HG02973 (cell line): ENCODE measurements around the gene SEL1L.
A peak's percentile ranks its signal among the peaks of the same experiment; 100 is the strongest.
"Not testable (repeated sequence)": the region's sequence is repeated elsewhere in the genome, so short reads cannot be mapped to it uniquely, and the experiment has no call there.

ENCODE experiments used
- ATAC-seq: cut with Tn5 transposase; IDR thresholded peaks from one replicate; pipeline ENCODE4 v1.9.1; 2021; ENCODE audit warnings: moderate library complexity; ENCODE audit not compliant: unreplicated experiment

The SEL1L gene

GRCh38 chr14:81476816-81477215 is 56.8 kb downstream of the SEL1L start:
- no peak for ATAC-seq

GRCh38 chr14:81474685-81475324 is 58.8 kb downstream of the SEL1L start:
- no peak for ATAC-seq

- ATAC-seq = peak; percentile 58
Observed at GRCh38 chr14:81474148-81474492, 59.5 kb downstream of the SEL1L start.

- peak; percentile 30 for ATAC-seq
Observed at GRCh38 chr14:81473456-81474147, 60.1 kb downstream of the SEL1L start.

GRCh38 chr14:81472096-81472800 is 61.4 kb downstream of the SEL1L start:
- ATAC-seq = no peak

- ATAC-seq = peak; percentile 31
Observed at GRCh38 chr14:81471062-81471461, 62.6 kb downstream of the SEL1L start.

GRCh38 chr14:81470557-81470826 is 63.2 kb downstream of the SEL1L start:
- ATAC-seq = peak; percentile 11

- ATAC-seq = no peak
Observed at GRCh38 chr14:81466854-81467253, 66.8 kb downstream of the SEL1L start.

- no peak for ATAC-seq
Observed at GRCh38 chr14:81465507-81466228, 68.0 kb downstream of the SEL1L start.

- ATAC-seq = not testable (repeated sequence)
Observed at GRCh38 chr14:81465003-81465392, 68.7 kb downstream of the SEL1L start.

GRCh38 chr14:81464253-81465002 is 69.2 kb downstream of the SEL1L start:
- peak; percentile 59 for ATAC-seq

GRCh38 chr14:81462356-81462755 is 71.3 kb downstream of the SEL1L start:
- not testable (repeated sequence) for ATAC-seq

- ATAC-seq = no peak
Observed at GRCh38 chr14:81459912-81460311, 73.7 kb downstream of the SEL1L start.

- no peak for ATAC-seq
Observed at GRCh38 chr14:81458352-81458751, 75.3 kb downstream of the SEL1L start.

- ATAC-seq = no peak
Observed at GRCh38 chr14:81455390-81455789, 78.3 kb downstream of the SEL1L start.

GRCh38 chr14:81454572-81455218 is 79.0 kb downstream of the SEL1L start:
- ATAC-seq = peak; percentile 68

GRCh38 chr14:81453166-81453766 is 80.4 kb downstream of the SEL1L start:
- ATAC-seq = peak; percentile 73

GRCh38 chr14:81452341-81453133 is 81.1 kb downstream of the SEL1L start:
- no peak for ATAC-seq

- no peak for ATAC-seq
Observed at GRCh38 chr14:81450976-81451375, 82.7 kb downstream of the SEL1L start.
